Measurements from ENCODE around the gene ADCY5.

Gene ADCY5

GRCh38 chr3:123367467-123368154 is 81.3 kb downstream of the ADCY5 start:
- DNase-seq (ENCODE audit: low read depth), result no peak

- no peak for DNase-seq (ENCODE audit: low read depth)
Observed at GRCh38 chr3:123365450-123366143, 83.3 kb downstream of the ADCY5 start.

- no peak for DNase-seq (ENCODE audit: low read depth)
Observed at GRCh38 chr3:123361071-123361470, 87.8 kb downstream of the ADCY5 start.

- no peak for DNase-seq (ENCODE audit: low read depth)
Observed at GRCh38 chr3:123357275-123357674, 91.6 kb downstream of the ADCY5 start.

- DNase-seq (ENCODE audit: low read depth), result no peak
Observed at GRCh38 chr3:123353850-123354233, 95.0 kb downstream of the ADCY5 start.

- DNase-seq (ENCODE audit: low read depth), result no peak
Observed at GRCh38 chr3:123353227-123353849, 95.6 kb downstream of the ADCY5 start.

- DNase-seq (ENCODE audit: low read depth), result no peak
Observed at GRCh38 chr3:123352134-123352554, 96.7 kb downstream of the ADCY5 start.

- DNase-seq (ENCODE audit: low read depth), result no peak
Observed at GRCh38 chr3:123351501-123351900, 97.4 kb downstream of the ADCY5 start.

GRCh38 chr3:123350971-123351370 is 97.9 kb downstream of the ADCY5 start:
- no peak for DNase-seq (ENCODE audit: low read depth)

- DNase-seq (ENCODE audit: low read depth), result no peak
Observed at GRCh38 chr3:123349566-123350435, 99.1 kb downstream of the ADCY5 start.

- no peak for DNase-seq (ENCODE audit: low read depth)
Observed at GRCh38 chr3:123349201-123349535, 99.7 kb downstream of the ADCY5 start.

GRCh38 chr3:123348471-123349200 is 100.3 kb downstream of the ADCY5 start:
- DNase-seq (ENCODE audit: low read depth), result no peak

- no peak for DNase-seq (ENCODE audit: low read depth)
Observed at GRCh38 chr3:123347691-123348264, 101.1 kb downstream of the ADCY5 start.

GRCh38 chr3:123347205-123347604 is 101.7 kb downstream of the ADCY5 start:
- no peak for DNase-seq (ENCODE audit: low read depth)

- no peak for DNase-seq (ENCODE audit: low read depth)
Observed at GRCh38 chr3:123346021-123346420, 102.9 kb downstream of the ADCY5 start.

- no peak for DNase-seq (ENCODE audit: low read depth)
Observed at GRCh38 chr3:123344907-123345594, 103.8 kb downstream of the ADCY5 start.

- DNase-seq (ENCODE audit: low read depth), result peak; percentile 8
Observed at GRCh38 chr3:123344175-123344906, 104.5 kb downstream of the ADCY5 start.

GRCh38 chr3:123343296-123344174 is 105.4 kb downstream of the ADCY5 start:
- no peak for DNase-seq (ENCODE audit: low read depth)

- DNase-seq (ENCODE audit: low read depth), result no peak
Observed at GRCh38 chr3:123342631-123343080, 106.2 kb downstream of the ADCY5 start.
